Mesodermal cell (in vitro differentiated cells): ENCODE data around the gene SAYSD1.

Experiments used
- H3K27ac ChIP-seq: 2 replicates; pipeline ENCODE4 v1.7.0; 2013; ENCODE audit warnings: mild to moderate bottlenecking, low read depth, low read length, moderate library complexity; ENCODE audit not compliant: severe bottlenecking
- H3K36me3 ChIP-seq: 2 replicates; pipeline ENCODE4 v1.7.1; 2013; ENCODE audit warnings: mild to moderate bottlenecking, low read length, moderate library complexity; ENCODE audit not compliant: control insufficient read depth, insufficient read depth
- H3K4me1 ChIP-seq: one replicate; pipeline ENCODE4 v1.7.1; 2013; ENCODE audit warnings: mild to moderate bottlenecking, low read length; ENCODE audit not compliant: insufficient read depth, control insufficient read depth, poor library complexity, severe bottlenecking
- H3K4me3 ChIP-seq: 2 replicates; pipeline ENCODE4 v1.7.0; 2013; ENCODE audit warnings: low read length, control low read depth, mild to moderate bottlenecking; ENCODE audit not compliant: insufficient read depth, poor library complexity, severe bottlenecking; ENCODE audit errors: extremely low read depth
- H3K9me3 ChIP-seq: 2 replicates; pipeline ENCODE4 v1.7.1; 2013; ENCODE audit warnings: mild to moderate bottlenecking, low read length, moderate library complexity; ENCODE audit not compliant: control insufficient read depth
- WGBS, 2 experiments: methylation state at CpG; one replicate each; pipeline ENCODE4 v1.1.5; 2013; ENCODE audit warnings: missing lambda C conversion rate in 2 of 2; ENCODE audit not compliant: insufficient coverage in 2 of 2; 5-methylcytosine and 5-hydroxymethylcytosine counted together

The SAYSD1 gene

GRCh38 chr6:39079197-39080125 is 35.5 kb downstream of the SAYSD1 start:
- Histone ChIP-seq H3K4me3 (no peak overlapping the region), H3K4me1 (no peaks in the 10 kb centered on the region)
- WGBS, 2 experiments = 60 to 73% methylated on average over 1 to 4 of the region's 8 CpGs

DNA sequence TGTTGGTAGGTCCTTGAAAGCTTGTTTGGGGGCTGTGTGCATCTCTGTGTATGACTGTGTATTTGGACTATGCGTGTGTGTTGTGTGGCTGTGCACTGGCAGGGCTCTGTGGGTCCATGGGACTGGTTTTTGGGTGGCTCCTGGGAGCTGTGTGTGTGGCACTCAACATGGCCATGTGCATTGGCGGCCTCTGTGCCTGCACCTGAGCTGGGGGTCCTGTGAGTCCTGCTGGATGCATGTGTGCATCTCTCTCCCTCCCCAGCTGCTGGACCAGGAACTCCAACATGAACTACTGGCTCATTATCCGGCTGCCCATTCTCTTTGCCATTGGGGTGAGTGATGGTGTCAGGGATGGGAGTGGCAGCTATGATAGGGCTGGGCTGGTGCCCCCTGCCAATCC is 36.3 kb downstream of the SAYSD1 start:
- no peaks in the 10 kb centered on the region for H3K4me1 ChIP-seq
- 94 to 100% methylated on average over 2 of the region's 3 CpGs for WGBS, 2 experiments
- no peak overlapping the region for H3K4me3 ChIP-seq
- no peak overlapping the region for H3K27ac ChIP-seq
- H3K36me3 ChIP-seq = no peaks in the 10 kb centered on the region
- no peaks in the 10 kb centered on the region for H3K9me3 ChIP-seq

More at GRCh38 chr6:39079197-39080125, 35.5 kb downstream of the SAYSD1 start:
- H3K9me3 ChIP-seq = no peaks in the 10 kb centered on the region
- H3K36me3 ChIP-seq = no peaks in the 10 kb centered on the region
- no peak overlapping the region for H3K27ac ChIP-seq

- no peak overlapping the region for H3K27ac ChIP-seq
- H3K4me3 ChIP-seq = no peak overlapping the region
- H3K36me3 ChIP-seq = no peaks in the 10 kb centered on the region
- 88 to 90% methylated on average over 8 to 9 of the region's 11 CpGs for WGBS, 2 experiments
- no peaks in the 10 kb centered on the region for H3K4me1 ChIP-seq
- no peaks in the 10 kb centered on the region for H3K9me3 ChIP-seq
These were observed 36.9 kb downstream of the SAYSD1 start for GRCh38 chr6:39077882-39078594.

DNA sequence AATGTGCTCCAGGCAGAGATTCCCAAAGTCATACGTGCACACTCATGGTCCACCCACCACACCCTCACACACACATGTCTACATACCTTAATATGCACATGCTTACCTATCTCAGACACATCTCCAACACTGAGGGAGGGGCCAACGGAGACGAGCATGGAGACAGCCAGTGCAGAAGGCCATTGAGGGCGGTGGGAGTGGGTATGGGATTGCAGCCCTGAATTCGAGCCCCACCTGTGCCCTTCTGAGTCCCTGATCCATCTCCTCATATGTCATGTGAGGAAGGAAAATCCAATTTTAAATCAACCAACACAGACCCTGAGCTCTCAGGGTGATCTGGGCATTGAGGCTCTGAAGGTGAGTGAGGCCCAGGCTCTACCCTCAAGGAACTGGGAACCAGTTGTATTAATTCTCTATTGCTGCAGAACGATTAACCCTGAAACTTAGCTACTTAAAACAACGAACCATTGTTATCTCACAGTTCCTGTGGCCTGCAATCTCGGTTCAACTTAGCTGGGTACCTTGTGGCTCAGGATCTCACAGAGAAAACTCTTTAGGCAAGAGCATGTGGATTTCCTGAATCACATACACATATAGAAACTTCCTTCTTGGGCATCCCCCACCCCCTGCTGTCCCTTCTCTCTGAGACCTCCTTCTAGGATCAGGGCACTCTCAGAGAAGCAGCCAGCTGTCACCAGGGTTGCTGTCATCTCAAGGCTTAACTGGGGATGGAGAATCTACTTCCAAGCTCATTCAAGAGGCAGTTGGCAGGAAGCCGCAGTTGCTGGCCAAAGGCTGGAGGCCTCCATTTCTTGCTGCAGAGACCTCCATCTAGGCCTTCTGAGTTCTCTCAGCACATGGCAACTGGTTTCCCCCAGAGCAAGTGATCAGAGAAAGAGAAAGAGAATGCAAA is 38.1 kb downstream of the SAYSD1 start:
- WGBS, 2 experiments = 94% methylated on average over 4 to 5 of the region's 9 CpGs
- H3K4me1 ChIP-seq = no peaks in the 10 kb centered on the region
- no peak overlapping the region for H3K27ac ChIP-seq
- H3K9me3 ChIP-seq = no peaks in the 10 kb centered on the region
- H3K4me3 ChIP-seq = no peak overlapping the region
- H3K36me3 ChIP-seq = no peaks in the 10 kb centered on the region

- 88 to 91% methylated on average over 9 of the region's 11 CpGs for WGBS, 2 experiments
- Histone ChIP-seq H3K27ac (no peak overlapping the region), H3K4me1 (no peaks in the 10 kb centered on the region), H3K4me3 (no peak overlapping the region), H3K36me3 (no peaks in the 10 kb centered on the region), H3K9me3 (no peaks in the 10 kb centered on the region)
These were observed 39.0 kb downstream of the SAYSD1 start for GRCh38 chr6:39075807-39076622.

GRCh38 chr6:39075010-39075686 is 39.8 kb downstream of the SAYSD1 start:
- no peaks in the 10 kb centered on the region for H3K9me3 ChIP-seq
- WGBS, 2 experiments = 67 to 91% methylated on average over 4 to 8 of the region's 12 CpGs
- no peak overlapping the region for H3K4me3 ChIP-seq
- no peaks in the 10 kb centered on the region for H3K4me1 ChIP-seq
- H3K36me3 ChIP-seq = no peaks in the 10 kb centered on the region
- no peak overlapping the region for H3K27ac ChIP-seq

GRCh38 chr6:39074486-39074885 is 40.5 kb downstream of the SAYSD1 start:
- Histone ChIP-seq H3K36me3 (no peaks in the 10 kb centered on the region), H3K9me3 (no peaks in the 10 kb centered on the region), H3K27ac (no peak overlapping the region), H3K4me3 (no peak overlapping the region), H3K4me1 (no peaks in the 10 kb centered on the region)
- WGBS, 2 experiments = 89 to 90% methylated on average over 3 to 9 of the region's 9 CpGs

DNA sequence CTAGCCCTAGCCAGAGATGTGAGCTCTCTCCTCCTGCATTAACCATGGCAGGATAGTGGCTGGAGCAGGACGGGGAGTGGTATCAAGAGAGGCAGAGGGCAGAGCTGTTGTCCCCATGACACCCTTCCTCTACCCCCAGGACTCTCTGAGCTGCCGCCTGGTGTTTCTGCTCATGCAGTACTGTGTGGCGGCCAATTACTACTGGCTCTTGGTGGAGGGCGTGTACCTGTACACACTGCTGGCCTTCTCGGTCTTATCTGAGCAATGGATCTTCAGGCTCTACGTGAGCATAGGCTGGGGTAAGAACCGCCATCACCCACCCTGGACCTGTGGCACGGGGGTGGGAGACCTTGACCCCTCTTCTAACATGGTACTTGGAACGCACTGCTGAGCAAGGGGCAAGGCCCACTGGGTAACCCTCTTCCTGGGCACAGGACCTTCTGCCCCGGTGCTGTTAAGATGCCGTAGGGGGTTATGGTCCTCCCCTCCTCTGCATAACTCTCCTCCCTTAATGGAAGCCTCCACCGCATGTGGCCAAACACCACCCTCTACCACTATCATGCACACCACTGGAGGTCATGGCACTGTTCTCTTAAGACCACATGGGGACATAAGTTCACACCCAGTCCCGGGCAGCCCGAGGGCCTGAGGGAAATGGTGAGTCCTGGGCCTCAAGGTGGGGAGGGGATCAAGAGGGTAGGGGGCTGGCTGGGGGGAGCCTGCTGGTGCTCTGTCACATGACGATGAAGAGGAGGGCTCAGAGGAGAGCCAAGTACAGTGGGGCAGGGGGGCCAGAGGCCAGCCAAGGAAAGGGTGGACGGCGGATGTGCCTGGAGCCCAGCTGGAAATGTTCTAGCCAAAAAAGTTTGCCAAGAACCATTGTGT is 41.3 kb downstream of the SAYSD1 start:
- no peaks in the 10 kb centered on the region for H3K4me1 ChIP-seq
- no peaks in the 10 kb centered on the region for H3K9me3 ChIP-seq
- no peak overlapping the region for H3K27ac ChIP-seq
- no peak overlapping the region for H3K4me3 ChIP-seq
- no peaks in the 10 kb centered on the region for H3K36me3 ChIP-seq
- WGBS, 2 experiments = 93 to 96% methylated on average over 13 to 17 of the region's 17 CpGs

DNA sequence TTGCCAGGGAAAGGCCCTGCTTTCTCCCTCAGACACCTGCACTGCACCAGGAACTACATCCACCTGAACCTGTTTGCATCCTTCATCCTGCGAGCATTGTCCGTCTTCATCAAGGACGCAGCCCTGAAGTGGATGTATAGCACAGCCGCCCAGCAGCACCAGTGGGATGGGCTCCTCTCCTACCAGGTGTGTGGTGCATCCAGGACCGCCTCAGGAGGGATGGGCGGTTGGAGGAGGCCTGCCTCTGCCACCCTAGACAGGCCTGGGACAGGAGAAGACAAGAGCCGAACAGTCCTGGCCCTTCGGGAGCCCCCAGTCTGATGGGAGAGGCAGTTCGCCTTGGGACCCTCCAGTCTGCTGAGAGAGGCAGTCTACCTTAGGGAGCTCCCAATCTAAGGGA is 42.2 kb downstream of the SAYSD1 start:
- no peak overlapping the region for H3K4me3 ChIP-seq
- no peaks in the 10 kb centered on the region for H3K4me1 ChIP-seq
- no peak overlapping the region for H3K27ac ChIP-seq
- 86 to 90% methylated on average over 9 of the region's 9 CpGs for WGBS, 2 experiments
- H3K36me3 ChIP-seq = no peaks in the 10 kb centered on the region
- no peaks in the 10 kb centered on the region for H3K9me3 ChIP-seq
